Prostate gland (tissue), 2 donors: ENCODE data around the gene LIN28A. TPM values are rescaled to one million over a fixed set of nuclear protein-coding genes. Genes with fewer than 3 reads are reported as not detected.

ENCODE experiments used
- DNase-seq: peaks from one replicate; pipeline ENCODE4 v3.0.0-alpha.2; 2019; ENCODE audit warnings: low spot score
- H3K27ac ChIP-seq, 2 donors: fragments of 200-600 bp; sonication (generic); 2 replicates each; pipeline ENCODE4 v1.5.1; 2017 to 2019
- H3K27me3 ChIP-seq: fragments of 200-600 bp; sonication (generic); replicated peaks from 2 replicates; pipeline ENCODE4 v1.5.1; 2019; ENCODE audit not compliant: insufficient read depth
- H3K36me3 ChIP-seq, 2 donors: fragments of 200-600 bp; sonication (generic); 1 replicate in 1 of 2; 2 replicates in 1 of 2; pipeline versions ENCODE4 v1.5.1 to v1.8.1; 2017 to 2019
- H3K4me1 ChIP-seq: fragments of 200-600 bp; sonication (generic); replicated peaks from 2 replicates; pipeline ENCODE4 v1.5.1; 2019
- H3K4me3 ChIP-seq, 2 donors: fragments of 200-600 bp; sonication (generic); 2 replicates each; pipeline ENCODE4 v1.5.1; 2017 to 2019
- H3K9me3 ChIP-seq: fragments of 200-600 bp; sonication (generic); 2 replicates; pipeline ENCODE4 v1.5.1; 2017
- CTCF ChIP-seq, 4 experiments: fragments of 200-600 bp in 2 of 4; fragments of 450-650 bp in 2 of 4; sonication (generic) in 2 of 4; IDR thresholded peaks; 1 replicate in 3 of 4; 2 replicates in 1 of 4; pipeline ENCODE4 v1.5.1; 2016 to 2019; ENCODE audit warnings: antibody characterized with exemption in 4 of 4, mild to moderate bottlenecking in 2 of 4, moderate library complexity in 2 of 4
- POLR2A ChIP-seq: fragments of 450-650 bp; IDR thresholded peaks from one replicate; pipeline ENCODE4 v1.6.1; 2016; ENCODE audit warnings: antibody characterized with exemption, mild to moderate bottlenecking
- POLR2AphosphoS5 ChIP-seq: sonication (generic); formaldehyde crosslinking; IDR thresholded peaks from one replicate; pipeline ENCODE4 v1.6.1; 2017; ENCODE audit warnings: antibody characterized with exemption
- WGBS: methylation state at CpG from one replicate; pipeline ENCODE4 v1.1.5; 2018; 5-methylcytosine and 5-hydroxymethylcytosine counted together
- intact Hi-C: fragments of 100-400 bp; cut with DNase I; formaldehyde crosslinking; loops from one replicate; pipeline ENCODE4 v1.14.2; 2022
- total RNA-seq, 2 donors: library from RNA; depleted of rRNA; stranded (reverse); fragments of >200 nt; gene quantifications; one replicate each; pipeline ENCODE4 v1.1.0, GENCODE V29; 2016

Gene LIN28A
- total RNA-seq, 2 donors from 2014 or later, result 0.17 TPM; not detected in 1

DNA sequence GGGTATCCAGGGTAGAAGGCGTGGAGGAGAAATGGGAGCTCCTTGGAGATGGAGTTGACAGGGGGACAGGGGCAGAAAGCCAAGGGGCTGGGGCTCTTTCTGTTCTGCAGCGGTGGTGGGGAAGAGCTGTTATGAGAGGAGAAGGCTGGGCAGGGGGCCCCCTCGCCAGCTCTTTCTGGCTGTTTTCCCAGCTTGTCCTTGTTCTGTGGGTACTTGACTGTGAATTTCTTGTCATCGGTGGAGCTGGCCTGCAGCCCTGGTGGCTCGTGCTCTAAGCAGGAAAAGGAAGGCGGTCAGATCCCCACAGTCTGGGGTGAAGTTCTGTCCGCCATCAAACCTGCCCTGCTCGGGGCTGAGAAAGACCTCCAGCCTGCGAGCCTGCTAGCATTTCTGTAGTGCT, 45.7 kb upstream of the LIN28A start:
- WGBS, result 45% methylated on average over 9 of the region's 9 CpGs
- no peaks in the 10 kb centered on the region for H3K9me3 ChIP-seq
- H3K27me3 ChIP-seq, result peaks cover 15% of the 10 kb centered on the region
- intact Hi-C loops, result no loop called here
- H3K27ac ChIP-seq, result no peak overlapping the region
- H3K4me1 ChIP-seq, result no peaks in the 10 kb centered on the region
- H3K36me3 ChIP-seq, result no peaks in the 10 kb centered on the region
- no peak for DNase-seq
- H3K4me3 ChIP-seq, result no peak overlapping the region
- TF ChIP-seq POLR2AphosphoS5 (no peak), CTCF (IDR thresholded peaks at IDR 0.05) (no peak), POLR2A (no peak)

DNA sequence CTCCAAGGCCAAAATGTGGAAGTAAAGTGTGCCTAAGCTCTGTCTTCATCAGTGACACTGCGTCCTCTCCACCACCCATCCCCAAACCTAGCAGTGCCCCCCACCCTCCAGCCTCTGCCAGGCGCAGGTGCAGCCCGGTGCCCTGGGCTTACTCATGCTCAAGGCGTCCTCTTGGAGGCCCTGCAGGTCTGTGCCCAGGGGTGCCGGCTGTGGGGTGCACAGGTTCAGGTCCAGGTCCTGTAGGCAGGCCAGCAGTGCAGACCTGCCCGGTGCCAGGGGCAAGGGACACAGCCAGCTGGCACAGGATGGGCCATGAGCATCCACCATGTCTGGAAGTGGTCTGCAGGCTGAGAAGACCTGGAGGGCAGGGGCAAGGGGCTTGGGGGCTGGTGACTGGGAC, 43.2 kb upstream of the LIN28A start:
- TF ChIP-seq POLR2AphosphoS5 (no peak), POLR2A (no peak), CTCF (IDR thresholded peaks at IDR 0.05) (no peak)
- no peaks in the 10 kb centered on the region for H3K9me3 ChIP-seq
- no peaks in the 10 kb centered on the region for H3K4me1 ChIP-seq
- 90% methylated on average over 5 of the region's 6 CpGs for WGBS
- DNase-seq, result no peak
- H3K27me3 ChIP-seq, result no peaks in the 10 kb centered on the region
- no peaks in the 10 kb centered on the region for H3K36me3 ChIP-seq
- no peak overlapping the region for H3K4me3 ChIP-seq
- H3K27ac ChIP-seq, result no peak overlapping the region
- intact Hi-C loops, result no loop called here

DNA sequence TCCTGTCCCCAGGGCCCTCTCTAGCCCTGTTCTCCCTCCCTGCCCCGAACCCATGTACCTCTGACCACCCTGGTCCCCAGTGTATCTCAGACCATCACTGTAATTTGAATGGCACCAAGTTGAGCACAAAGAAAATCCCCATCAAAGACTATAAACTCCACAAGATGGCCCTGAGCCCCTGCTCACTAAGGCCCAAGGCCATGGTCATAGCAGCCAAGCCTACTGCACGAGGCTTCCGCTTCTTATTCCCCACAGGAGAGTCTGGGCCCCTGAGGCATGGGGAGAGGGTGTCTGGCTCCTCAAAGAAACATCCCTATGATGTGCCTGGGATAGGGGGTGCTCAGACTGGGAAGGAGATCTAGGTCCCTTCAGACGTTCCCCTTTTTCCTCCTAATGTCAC, 42.6 kb upstream of the LIN28A start:
- H3K27me3 ChIP-seq, result no peaks in the 10 kb centered on the region
- intact Hi-C loops, result no loop called here
- no peak for TF ChIP-seq CTCF (IDR thresholded peaks at IDR 0.05)
- TF ChIP-seq POLR2AphosphoS5, result no peak

DNA sequence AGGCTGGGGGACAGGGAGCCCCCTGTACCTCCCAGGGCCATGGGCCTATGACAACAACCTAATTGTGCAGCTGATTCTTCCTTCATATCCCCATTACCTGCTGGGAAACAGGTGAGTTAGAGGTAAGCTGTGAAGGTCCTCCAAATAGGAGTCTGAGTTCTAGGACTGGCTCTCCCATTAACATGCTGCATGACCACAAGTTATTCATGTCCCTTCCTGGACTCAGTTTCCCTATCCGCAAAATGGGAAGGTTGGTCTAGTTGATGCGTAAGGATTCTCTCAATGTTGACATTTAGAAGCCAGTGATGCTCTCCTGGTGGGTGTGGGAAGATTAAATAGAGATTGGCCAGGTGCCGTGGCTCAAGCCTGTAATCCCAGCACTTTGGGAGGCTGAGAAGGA, 42.1 kb upstream of the LIN28A start:
- no peaks in the 10 kb centered on the region for H3K36me3 ChIP-seq
- WGBS, result 93% methylated on average over 3 of the region's 3 CpGs
- DNase-seq, result no peak
- intact Hi-C loops, result no loop called here
- no peaks in the 10 kb centered on the region for H3K4me1 ChIP-seq
- TF ChIP-seq CTCF (IDR thresholded peaks at IDR 0.05) (no peak), POLR2AphosphoS5 (no peak), POLR2A (no peak)
- no peaks in the 10 kb centered on the region for H3K9me3 ChIP-seq
- H3K4me3 ChIP-seq, result no peak overlapping the region
- no peaks in the 10 kb centered on the region for H3K27me3 ChIP-seq
- no peak overlapping the region for H3K27ac ChIP-seq

More for the DNA sequence above, 42.6 kb upstream of the LIN28A start:
- H3K4me3 ChIP-seq, result no peak overlapping the region
- H3K4me1 ChIP-seq, result no peaks in the 10 kb centered on the region
- no peak for DNase-seq
- H3K9me3 ChIP-seq, result no peaks in the 10 kb centered on the region
- H3K36me3 ChIP-seq, result no peaks in the 10 kb centered on the region
- H3K27ac ChIP-seq, result no peak overlapping the region
- whole genome bisulfite sequencing, result 75% methylated on average over 4 of the region's 4 CpGs

GRCh38 chr1:26370591-26371382, 39.8 kb upstream of the LIN28A start:
- WGBS, result 60% methylated on average over 6 of the region's 6 CpGs
- H3K9me3 ChIP-seq, result no peaks in the 10 kb centered on the region
- H3K27ac ChIP-seq, result no peak overlapping the region
- DNase-seq, result no peak
- no peaks in the 10 kb centered on the region for H3K36me3 ChIP-seq
- no peak for TF ChIP-seq CTCF (IDR thresholded peaks at IDR 0.05)
- TF ChIP-seq POLR2A, result no peak
- TF ChIP-seq POLR2AphosphoS5, result no peak
- H3K27me3 ChIP-seq, result no peaks in the 10 kb centered on the region
- H3K4me1 ChIP-seq, result no peaks in the 10 kb centered on the region
- intact Hi-C loops, result no loop called here
- no peak overlapping the region for H3K4me3 ChIP-seq
